Stimulated activated CD8-positive, alpha-beta memory T cell treated with anti-CD3 and anti-CD28 coated beads, Interleukin-4, amount 100 ng/mL, for 24 hours (primary cell): Measurements from ENCODE around the gene KCNJ3.
"Not testable (repeated sequence)": the region's sequence is repeated elsewhere in the genome, so short reads cannot be mapped to it uniquely, and the experiment has no call there.

ENCODE experiments used
- DNase-seq: peaks from one replicate; pipeline ENCODE4 v3.0.0-alpha.2; 2020; ENCODE audit warnings: low read depth

Gene KCNJ3

DNA sequence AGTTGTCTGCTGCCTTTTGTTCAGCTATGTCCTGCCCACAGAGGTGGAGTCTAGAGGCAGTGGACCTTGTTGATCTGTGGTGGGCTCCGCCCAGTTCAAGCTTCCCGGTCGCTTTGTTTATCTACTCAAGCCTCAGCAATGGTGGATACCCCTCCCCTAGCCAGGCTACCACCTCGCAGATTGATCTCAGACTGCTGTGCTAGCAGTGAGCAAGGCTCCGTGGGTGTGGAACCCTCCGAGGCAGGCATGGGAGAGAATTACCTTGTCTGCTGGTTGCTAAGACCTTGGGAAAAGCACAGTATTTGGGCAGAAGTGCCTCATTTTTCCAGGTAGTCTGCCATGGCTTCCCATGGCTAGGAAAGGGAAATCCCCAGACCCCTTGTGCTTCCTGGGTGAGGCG is 146.0 kb downstream of the KCNJ3 start:
- no peak for DNase-seq

DNA sequence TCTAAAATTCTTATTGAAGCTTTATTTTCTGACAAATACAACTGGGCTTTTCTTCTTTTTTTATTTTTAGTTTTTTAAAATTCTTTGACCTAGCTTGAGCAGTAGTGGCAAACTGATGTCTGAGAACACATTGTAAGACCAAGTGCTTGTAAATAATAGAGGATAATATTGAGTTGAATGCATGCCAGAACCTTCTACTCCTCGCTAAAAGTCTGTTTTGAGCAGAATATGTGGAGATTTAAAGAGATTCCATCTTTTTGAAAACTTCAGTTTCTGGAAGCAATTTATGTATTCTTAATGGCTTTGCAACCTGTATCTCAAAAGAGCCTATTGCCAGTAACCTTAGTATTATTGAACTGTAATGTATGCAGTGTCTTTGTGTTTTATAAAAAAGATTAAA is 148.3 kb downstream of the KCNJ3 start:
- DNase-seq = no peak

DNA sequence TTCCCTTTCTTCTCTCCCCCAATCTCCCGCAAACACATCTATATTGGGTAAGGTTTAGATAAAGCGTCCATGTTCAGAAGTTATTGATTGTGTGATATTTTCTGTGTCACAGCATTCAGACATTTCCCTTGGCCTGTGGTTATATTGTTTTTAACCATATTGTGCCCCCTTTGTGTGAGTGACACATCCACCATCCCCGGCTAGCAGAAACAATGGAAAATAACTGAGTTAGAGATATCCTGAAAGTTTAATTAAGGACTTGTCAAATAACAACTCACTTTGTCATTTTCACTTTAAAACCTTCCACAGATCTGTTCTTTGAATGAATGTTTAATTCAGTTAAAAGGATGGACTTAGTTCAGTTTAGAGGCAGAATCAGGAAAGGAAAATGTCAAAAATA is 151.0 kb downstream of the KCNJ3 start:
- no peak for DNase-seq

DNA sequence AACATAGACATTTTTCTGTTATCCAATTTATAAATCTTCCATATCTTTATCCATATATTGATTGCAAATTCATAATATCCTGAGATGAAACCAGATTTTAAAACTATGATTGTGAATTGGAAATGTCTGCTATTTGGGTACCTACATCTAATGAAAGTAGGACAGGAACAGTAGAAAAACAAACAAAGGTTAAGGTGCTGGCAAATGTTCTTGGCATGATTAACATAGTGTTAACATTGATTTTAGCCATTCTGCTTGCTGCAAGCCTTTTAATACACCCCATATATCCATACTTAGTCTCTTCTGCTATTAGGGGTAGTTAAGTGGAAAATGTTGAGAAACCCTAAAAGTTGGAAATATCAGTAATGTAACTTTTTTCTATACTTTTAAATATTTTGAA is 152.0 kb downstream of the KCNJ3 start:
- DNase-seq = no peak

DNA sequence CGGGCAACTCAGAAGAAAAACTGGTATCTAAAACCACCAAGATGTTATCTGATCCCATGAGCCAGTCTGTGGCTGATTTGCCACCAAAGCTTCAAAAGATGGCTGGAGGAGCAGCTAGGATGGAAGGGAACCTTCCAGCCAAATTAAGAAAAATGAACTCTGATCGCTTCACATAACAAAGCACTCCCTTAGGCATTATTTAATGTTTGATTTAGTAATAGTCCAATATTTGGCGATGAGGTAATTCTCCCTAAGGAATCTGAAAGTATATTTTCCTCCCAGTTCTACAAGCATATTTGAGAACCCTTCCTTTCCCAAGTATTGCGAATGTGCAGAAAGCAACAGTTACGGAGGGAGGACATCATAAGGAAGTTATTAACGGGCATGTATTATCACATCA is 156.6 kb downstream of the KCNJ3 start:
- DNase-seq = no peak

DNA sequence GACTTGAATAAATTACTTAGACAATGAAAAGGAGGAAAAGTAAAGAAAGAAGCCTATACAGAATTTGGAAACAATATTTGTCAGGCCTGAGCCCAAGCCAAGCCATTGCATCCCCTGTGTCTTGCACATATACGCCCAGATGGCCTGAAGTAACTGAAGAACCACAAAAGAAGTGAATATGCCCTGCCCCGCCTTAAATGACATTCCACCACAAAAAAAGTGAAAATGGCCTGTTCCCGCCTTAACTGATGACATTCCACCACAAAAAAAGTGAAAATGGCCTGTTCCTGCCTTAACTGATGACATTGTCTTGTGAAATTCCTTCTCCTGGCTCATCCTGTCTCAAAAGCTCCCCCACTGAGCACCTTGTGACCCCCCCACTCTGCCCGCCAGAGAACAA is 168.7 kb downstream of the KCNJ3 start:
- DNase-seq = not testable (repeated sequence)

DNA sequence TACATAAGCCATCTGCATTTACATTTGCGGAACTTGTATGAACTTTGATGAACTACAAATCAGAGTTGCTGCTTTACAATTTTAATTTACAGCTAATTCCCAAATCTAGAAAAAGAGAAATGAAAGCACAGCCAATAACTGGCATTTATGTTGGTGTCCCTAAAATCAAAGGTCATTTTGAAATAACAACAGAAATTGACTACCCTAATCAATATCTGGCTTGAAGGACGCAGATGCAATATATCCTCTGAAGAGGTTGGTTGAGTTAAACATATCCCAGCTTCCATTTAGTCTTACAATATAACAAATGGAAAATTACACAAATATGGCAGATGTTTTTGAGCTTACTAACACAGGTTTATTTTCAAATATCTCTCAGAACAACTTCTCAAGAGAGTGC is 177.5 kb downstream of the KCNJ3 start:
- no peak for DNase-seq

DNA sequence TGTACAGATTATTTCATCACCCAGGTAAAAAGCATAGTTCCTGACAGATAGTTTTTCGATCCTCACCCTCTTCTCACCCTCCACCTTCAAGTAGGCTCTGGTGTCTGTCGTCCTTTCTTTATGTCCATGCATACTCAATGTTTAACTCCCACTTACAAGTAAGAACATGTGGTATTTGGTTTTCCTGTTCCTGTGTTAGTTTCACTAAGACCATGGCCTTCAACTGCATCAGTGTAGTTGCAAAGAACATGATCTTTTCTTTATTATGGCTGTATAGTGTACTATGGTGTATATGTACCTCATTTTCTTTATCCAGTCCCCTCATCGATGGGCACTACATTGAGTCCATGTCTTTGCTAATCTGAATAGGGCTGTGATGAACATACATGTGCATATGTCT is 184.2 kb downstream of the KCNJ3 start:
- no peak for DNase-seq

DNA sequence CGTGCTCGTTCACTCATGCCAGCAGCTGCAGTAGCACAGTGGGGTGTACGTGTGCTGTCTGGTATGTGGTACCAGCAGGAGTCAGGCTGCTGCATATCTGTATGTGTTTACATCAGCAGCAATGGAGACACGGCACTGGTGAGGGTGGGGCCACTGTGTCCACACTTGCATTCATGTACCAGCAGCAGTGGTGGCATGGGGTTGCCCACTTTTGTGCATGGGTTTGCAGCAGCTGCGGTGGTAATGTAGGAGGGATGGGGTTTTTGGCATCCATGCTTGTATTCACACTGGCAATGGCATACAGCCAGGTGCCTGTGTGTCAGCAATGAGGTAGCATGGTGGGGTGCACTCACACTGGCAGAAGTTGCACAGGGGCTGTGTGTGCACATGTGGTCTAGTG is 187.8 kb downstream of the KCNJ3 start:
- DNase-seq = no peak

DNA sequence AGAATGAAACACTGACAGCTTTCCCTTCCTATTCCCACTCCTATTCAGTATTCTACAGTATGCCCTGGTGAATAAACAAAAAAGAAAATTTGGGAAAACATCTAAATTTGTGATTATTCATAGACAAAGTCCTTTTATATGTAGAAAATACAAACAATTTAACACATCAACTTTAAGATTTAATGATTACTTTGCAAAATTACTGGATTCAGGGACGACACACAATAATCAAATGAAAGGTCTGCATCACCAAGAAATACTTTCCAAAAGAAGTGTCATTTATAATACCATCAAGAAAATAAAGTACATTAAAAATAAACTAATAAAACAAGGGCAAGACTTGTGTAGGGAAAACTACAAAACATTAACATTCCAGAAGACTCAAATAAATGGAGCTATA is 199.8 kb downstream of the KCNJ3 start:
- no peak for DNase-seq

DNA sequence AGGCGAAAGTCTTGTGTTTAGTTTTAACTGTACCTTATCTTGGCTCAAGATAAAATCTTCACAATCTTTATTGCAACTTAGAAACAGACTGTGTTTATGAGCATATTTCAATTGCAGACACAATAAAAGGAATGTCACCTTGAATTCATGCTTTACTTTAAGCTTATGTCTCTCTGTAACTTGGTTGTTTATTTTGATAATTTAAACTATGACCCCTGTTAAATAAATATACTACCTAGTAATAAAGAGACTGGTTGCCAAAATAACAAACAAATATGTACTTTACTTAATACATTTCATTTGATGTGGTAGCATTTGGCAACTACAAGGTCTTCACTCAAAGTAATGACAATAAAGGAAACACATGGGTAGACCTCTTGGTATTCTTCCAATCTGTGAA is 202.6 kb downstream of the KCNJ3 start:
- no peak for DNase-seq
